Motor neuron (in vitro differentiated cells): ENCODE measurements around the gene TBC1D23. TPM values are rescaled to one million over a fixed set of nuclear protein-coding genes. Genes with fewer than 3 reads are reported as not detected.
A peak's percentile ranks its signal among the peaks of the same experiment; 100 is the strongest.

ENCODE experiments used
- ATAC-seq, 8 experiments: fragments of 200-7000 bp; cut with Tn5 transposase; replicated peaks in 6 of 8; 2 replicates each; pipeline ENCODE4 v1.8.0; 2021; ENCODE audit warnings: mild to moderate bottlenecking in 8 of 8, moderate library complexity in 8 of 8
- H3K27ac ChIP-seq, 2 donors: fragments of 250-450 bp; sonication (Bioruptor Pico); 2 replicates each; pipeline ENCODE4 v1.9.0; 2021; ENCODE audit warnings: antibody characterized with exemption in 2 of 2, mild to moderate bottlenecking in 2 of 2, moderate library complexity in 1 of 2
- H3K4me1 ChIP-seq, 2 donors: fragments of 250-450 bp; sonication (Bioruptor Pico); replicated peaks in 1 of 2; 2 replicates each; pipeline ENCODE4 v1.6.1; 2021; ENCODE audit warnings: antibody characterized with exemption in 2 of 2, mild to moderate bottlenecking in 2 of 2, moderate library complexity in 1 of 2
- H3K4me3 ChIP-seq, 5 donors: fragments of 250-450 bp; sonication (Bioruptor Pico); 2 replicates each; pipeline ENCODE4 v1.9.0; 2021; ENCODE audit warnings: antibody characterized with exemption in 5 of 5, mild to moderate bottlenecking in 5 of 5, moderate library complexity in 4 of 5
- WGBS, 10 experiments: fragments of 450-650 bp; shearing (Covaris generic); methylation state at CpG; one replicate each; pipeline ENCODE4 v1.0.0; 2022; 5-methylcytosine and 5-hydroxymethylcytosine counted together
- in situ Hi-C, 9 experiments: fragments of 400-800 bp; cut with MboI; loops; one replicate each; pipeline ENCODE4 v1.15.0; 2021; ENCODE audit warnings: low sequenced_read_pairs in 9 of 9, low pct_unique_long_range_greater_than_20kb in 2 of 9; ENCODE audit not compliant: unreplicated experiment in 9 of 9
- total RNA-seq, 8 experiments: library from RNA; unstranded; fragments of 300-600 nt; gene quantifications; 2 replicates each; pipeline versions ENCODE4 v1.2.3 to v1.2.4, GENCODE V29; 2022

Gene TBC1D23
- total RNA-seq, 8 experiments from 2014 or later: 24.5 to 52.3 (median 40.4) TPM

GRCh38 chr3:100274361-100274760, 13.6 kb downstream of the TBC1D23 start:
- ATAC-seq: no peak
- 65 to 100% (median 93%) methylated on average over 2 to 5 of the region's 5 CpGs for WGBS, 10 experiments
- in situ Hi-C loops: loop anchor here in 4 of 9 experiments (25.0 kb wide), 1 partner anchor 437 kb away; no protein-coding TSS in a partner anchor
- Histone ChIP-seq H3K4me3 (no peak overlapping the region), H3K4me1 (peaks cover 0 to 3% of the 10 kb centered on the region in 2 donors), H3K27ac (no peak overlapping the region)

GRCh38 chr3:100277255-100277800, 16.5 kb downstream of the TBC1D23 start:
- in situ Hi-C loops: no loop called here
- 57 to 88% (median 59%) methylated on average over 1 of the region's 1 CpG; no CpG with 5 or more reads in 4 of the 10 experiments for WGBS, 10 experiments

GRCh38 chr3:100278910-100279309, 18.1 kb downstream of the TBC1D23 start:
- no peak for ATAC-seq
- Histone ChIP-seq H3K4me3 (no peak overlapping the region), H3K4me1 (peaks cover 0 to 3% of the 10 kb centered on the region in 2 donors), H3K27ac (no peak overlapping the region)
- in situ Hi-C loops: no loop called here
- 67 to 100% (median 90%) methylated on average over 1 to 2 of the region's 2 CpGs; no CpG with 5 or more reads in 2 of the 10 experiments for WGBS, 10 experiments

More at GRCh38 chr3:100277255-100277800, 16.5 kb downstream of the TBC1D23 start:
- Histone ChIP-seq H3K27ac (no peak overlapping the region), H3K4me1 (peaks cover 0 to 3% of the 10 kb centered on the region in 2 donors), H3K4me3 (no peak overlapping the region)
- peak in 2 of 8 experiments; percentile 69 to 94 for ATAC-seq

GRCh38 chr3:100288288-100288894, 27.6 kb downstream of the TBC1D23 start:
- Histone ChIP-seq H3K4me3 (no peak overlapping the region), H3K27ac (no peak overlapping the region), H3K4me1 (no peaks in the 10 kb centered on the region)
- in situ Hi-C loops: no loop called here
- ATAC-seq: no peak

- 88 to 100% (median 100%) methylated on average over 1 to 2 of the region's 2 CpGs; no CpG with 5 or more reads in 3 of the 10 experiments for WGBS, 10 experiments
- Histone ChIP-seq H3K4me1 (no peaks in the 10 kb centered on the region), H3K4me3 (no peak overlapping the region), H3K27ac (no peak overlapping the region)
- in situ Hi-C loops: no loop called here
- ATAC-seq: no peak
Measured at GRCh38 chr3:100289339-100289738, 28.5 kb downstream of the TBC1D23 start.

- 75 to 100% (median 100%) methylated on average over 1 of the region's 1 CpG for WGBS, 10 experiments
- Histone ChIP-seq H3K4me3 (no peak overlapping the region), H3K4me1 (no peaks in the 10 kb centered on the region), H3K27ac (no peak overlapping the region)
- no peak for ATAC-seq
- in situ Hi-C loops: no loop called here
Measured at GRCh38 chr3:100295089-100295488, 34.3 kb downstream of the TBC1D23 start.

GRCh38 chr3:100297784-100298183, 37.0 kb downstream of the TBC1D23 start:
- Histone ChIP-seq H3K4me3 (no peak overlapping the region), H3K27ac (no peak overlapping the region), H3K4me1 (no peaks in the 10 kb centered on the region)
- in situ Hi-C loops: no loop called here
- WGBS, 10 experiments: 43 to 100% (median 82%) methylated on average over 1 to 2 of the region's 2 CpGs; no CpG with 5 or more reads in 1 of the 10 experiments
- no peak for ATAC-seq

- WGBS, 10 experiments: 84 to 100% (median 90%) methylated on average over 2 to 4 of the region's 4 CpGs; no CpG with 5 or more reads in 2 of the 10 experiments
- Histone ChIP-seq H3K27ac (no peak overlapping the region), H3K4me3 (no peak overlapping the region), H3K4me1 (no peaks in the 10 kb centered on the region)
- ATAC-seq: no peak
- in situ Hi-C loops: no loop called here
Measured at GRCh38 chr3:100299016-100299415, 38.2 kb downstream of the TBC1D23 start.

- in situ Hi-C loops: no loop called here
Measured at GRCh38 chr3:100306695-100307094, 45.9 kb downstream of the TBC1D23 start.

GRCh38 chr3:100310355-100310965, 49.7 kb downstream of the TBC1D23 start:
- Histone ChIP-seq H3K4me1 (no peaks in the 10 kb centered on the region), H3K4me3 (no peak overlapping the region), H3K27ac (no peak overlapping the region)
- WGBS, 10 experiments: 62 to 100% (median 90%) methylated on average over 2 to 3 of the region's 3 CpGs
- in situ Hi-C loops: no loop called here
- ATAC-seq: peak in 1 of 8 experiments; percentile 30

More at GRCh38 chr3:100306695-100307094, 45.9 kb downstream of the TBC1D23 start:
- WGBS, 10 experiments: 63 to 100% (median 100%) methylated on average over 1 of the region's 1 CpG; no CpG with 5 or more reads in 6 of the 10 experiments
- ATAC-seq: no peak
- Histone ChIP-seq H3K4me3 (no peak overlapping the region), H3K27ac (no peak overlapping the region), H3K4me1 (no peaks in the 10 kb centered on the region)

- ATAC-seq: no peak
- Histone ChIP-seq H3K27ac (no peak overlapping the region), H3K4me1 (no peaks in the 10 kb centered on the region), H3K4me3 (no peak overlapping the region)
- WGBS, 10 experiments: 41 to 100% (median 86%) methylated on average over 1 to 2 of the region's 2 CpGs
- in situ Hi-C loops: no loop called here
Measured at GRCh38 chr3:100311011-100311410, 50.2 kb downstream of the TBC1D23 start.

- WGBS, 10 experiments: 6 to 93% (median 51%) methylated on average over 1 to 8 of the region's 8 CpGs; no CpG with 5 or more reads in 1 of the 10 experiments
- peaks cover 0 to 2% of the 10 kb centered on the region in 2 donors for H3K4me1 ChIP-seq
- ATAC-seq: peak in 3 of 8 experiments; percentile 77 to 93 (median 93)
- no peak overlapping the region for H3K4me3 ChIP-seq
- no peak overlapping the region for H3K27ac ChIP-seq
- in situ Hi-C loops: no loop called here
Measured at GRCh38 chr3:100316641-100317069, 55.9 kb downstream of the TBC1D23 start.

GRCh38 chr3:100317912-100318311, 57.1 kb downstream of the TBC1D23 start:
- Histone ChIP-seq H3K27ac (no peak overlapping the region), H3K4me3 (no peak overlapping the region), H3K4me1 (peaks cover 0 to 2% of the 10 kb centered on the region in 2 donors)
- in situ Hi-C loops: no loop called here
- ATAC-seq: peak in 1 of 8 experiments; percentile 13
- 20 to 100% (median 94%) methylated on average over 1 to 2 of the region's 2 CpGs; no CpG with 5 or more reads in 1 of the 10 experiments for WGBS, 10 experiments
